SK-N-SH treated with all-trans-retinoic acid at 6 μM for 48 hours (cell line): ENCODE results near the gene NEGR1.

Experiments used
- ISL1 ChIP-seq: fragments of 250-450 bp; sonication (Bioruptor Pico); IDR thresholded peaks from 2 replicates; pipeline ENCODE4 v2.1.2; 2022; ENCODE audit warnings: mild to moderate bottlenecking, moderate library complexity
- TCF4 ChIP-seq: fragments of 250-450 bp; sonication (Bioruptor Pico); IDR thresholded peaks from 2 replicates; pipeline ENCODE4 v1.8.0; 2021; ENCODE audit warnings: mild to moderate bottlenecking, moderate library complexity, borderline replicate concordance
- TOX ChIP-seq: fragments of 250-450 bp; sonication (Bioruptor Pico); IDR thresholded peaks from 2 replicates; pipeline ENCODE4 v1.8.0; 2021; ENCODE audit warnings: mild to moderate bottlenecking, moderate library complexity, borderline replicate concordance
- ZC3H10 ChIP-seq: fragments of 250-450 bp; sonication (Bioruptor Pico); IDR thresholded peaks from 2 replicates; pipeline ENCODE4 v1.5.1; 2021; ENCODE audit warnings: mild to moderate bottlenecking, moderate library complexity
- ZFP3 ChIP-seq: fragments of 250-450 bp; sonication (Bioruptor Pico); IDR thresholded peaks from 2 replicates; pipeline ENCODE4 v1.5.0; 2020; ENCODE audit warnings: mild to moderate bottlenecking, moderate library complexity
- ZFP30 ChIP-seq: fragments of 450-650 bp; formaldehyde crosslinking; IDR thresholded peaks from 2 replicates; pipeline ENCODE4 v1.5.0; 2022; ENCODE audit warnings: mild to moderate bottlenecking, moderate library complexity
- ZNF8 ChIP-seq: fragments of 450-650 bp; formaldehyde crosslinking; IDR thresholded peaks from 2 replicates; pipeline ENCODE4 v1.5.0; 2020; ENCODE audit warnings: mild to moderate bottlenecking, moderate library complexity
- TF ChIP-seq, protein P1 (sequence below): fragments of 250-450 bp; sonication (Bioruptor Pico); IDR thresholded peaks from 2 replicates; pipeline ENCODE4 v1.5.1; 2020; ENCODE audit warnings: low read depth, mild to moderate bottlenecking, moderate library complexity
- TF ChIP-seq, protein P2 (sequence below): fragments of 250-450 bp; sonication (Bioruptor Pico); IDR thresholded peaks from 2 replicates; pipeline ENCODE4 v1.8.0; 2020; ENCODE audit warnings: mild to moderate bottlenecking, moderate library complexity, borderline replicate concordance
- TF ChIP-seq, protein P3 (sequence below): fragments of 250-450 bp; sonication (Bioruptor Pico); IDR thresholded peaks from 2 replicates; pipeline ENCODE4 v1.8.0; 2021; ENCODE audit warnings: low read depth, mild to moderate bottlenecking, moderate library complexity, borderline replicate concordance
- TF ChIP-seq, protein P4 (sequence below): fragments of 250-450 bp; sonication (Bioruptor Pico); IDR thresholded peaks from 2 replicates; pipeline ENCODE4 v1.5.0; 2020; ENCODE audit warnings: mild to moderate bottlenecking, moderate library complexity

DNA sequence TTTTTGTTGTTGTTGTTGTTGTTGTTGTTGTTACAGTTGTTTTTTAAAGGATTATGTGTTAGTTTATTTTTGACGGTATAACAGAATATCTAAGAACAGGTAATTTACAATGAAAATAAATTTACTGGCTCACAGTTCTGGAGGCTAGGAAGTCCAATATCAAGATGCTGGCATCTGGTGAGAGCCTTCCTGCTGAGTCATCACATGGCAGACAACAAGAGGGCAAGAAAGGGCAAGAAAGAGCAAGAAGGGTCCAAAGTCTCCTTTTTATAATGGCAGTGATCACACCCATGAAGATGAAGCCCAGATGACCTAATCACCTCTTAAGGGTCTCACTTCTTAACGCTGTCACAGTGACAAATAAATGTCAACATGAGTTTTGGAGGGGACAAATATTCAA lies 142.1 kb downstream of the NEGR1 start:
- TF ChIP-seq, protein P1, sequence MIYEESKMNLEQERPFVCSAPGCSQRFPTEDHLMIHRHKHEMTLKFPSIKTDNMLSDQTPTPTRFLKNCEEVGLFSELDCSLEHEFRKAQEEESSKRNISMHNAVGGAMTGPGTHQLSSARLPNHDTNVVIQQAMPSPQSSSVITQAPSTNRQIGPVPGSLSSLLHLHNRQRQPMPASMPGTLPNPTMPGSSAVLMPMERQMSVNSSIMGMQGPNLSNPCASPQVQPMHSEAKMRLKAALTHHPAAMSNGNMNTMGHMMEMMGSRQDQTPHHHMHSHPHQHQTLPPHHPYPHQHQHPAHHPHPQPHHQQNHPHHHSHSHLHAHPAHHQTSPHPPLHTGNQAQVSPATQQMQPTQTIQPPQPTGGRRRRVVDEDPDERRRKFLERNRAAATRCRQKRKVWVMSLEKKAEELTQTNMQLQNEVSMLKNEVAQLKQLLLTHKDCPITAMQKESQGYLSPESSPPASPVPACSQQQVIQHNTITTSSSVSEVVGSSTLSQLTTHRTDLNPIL = no peak
- TF ChIP-seq, protein P2, sequence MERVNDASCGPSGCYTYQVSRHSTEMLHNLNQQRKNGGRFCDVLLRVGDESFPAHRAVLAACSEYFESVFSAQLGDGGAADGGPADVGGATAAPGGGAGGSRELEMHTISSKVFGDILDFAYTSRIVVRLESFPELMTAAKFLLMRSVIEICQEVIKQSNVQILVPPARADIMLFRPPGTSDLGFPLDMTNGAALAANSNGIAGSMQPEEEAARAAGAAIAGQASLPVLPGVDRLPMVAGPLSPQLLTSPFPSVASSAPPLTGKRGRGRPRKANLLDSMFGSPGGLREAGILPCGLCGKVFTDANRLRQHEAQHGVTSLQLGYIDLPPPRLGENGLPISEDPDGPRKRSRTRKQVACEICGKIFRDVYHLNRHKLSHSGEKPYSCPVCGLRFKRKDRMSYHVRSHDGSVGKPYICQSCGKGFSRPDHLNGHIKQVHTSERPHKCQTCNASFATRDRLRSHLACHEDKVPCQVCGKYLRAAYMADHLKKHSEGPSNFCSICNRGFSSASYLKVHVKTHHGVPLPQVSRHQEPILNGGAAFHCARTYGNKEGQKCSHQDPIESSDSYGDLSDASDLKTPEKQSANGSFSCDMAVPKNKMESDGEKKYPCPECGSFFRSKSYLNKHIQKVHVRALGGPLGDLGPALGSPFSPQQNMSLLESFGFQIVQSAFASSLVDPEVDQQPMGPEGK (CRISPR knock-in tag) = no peak
- TF ChIP-seq TCF4 (no peak), ISL1 (CRISPR knock-in tag) (no peak), ZFP3 (CRISPR knock-in tag) (no peak), TOX (CRISPR knock-in tag) (no peak), ZC3H10 (CRISPR knock-in tag) (no peak), ZFP30 (CRISPR knock-in tag) (no peak), ZNF8 (CRISPR knock-in tag) (no peak)
- TF ChIP-seq, protein P3, sequence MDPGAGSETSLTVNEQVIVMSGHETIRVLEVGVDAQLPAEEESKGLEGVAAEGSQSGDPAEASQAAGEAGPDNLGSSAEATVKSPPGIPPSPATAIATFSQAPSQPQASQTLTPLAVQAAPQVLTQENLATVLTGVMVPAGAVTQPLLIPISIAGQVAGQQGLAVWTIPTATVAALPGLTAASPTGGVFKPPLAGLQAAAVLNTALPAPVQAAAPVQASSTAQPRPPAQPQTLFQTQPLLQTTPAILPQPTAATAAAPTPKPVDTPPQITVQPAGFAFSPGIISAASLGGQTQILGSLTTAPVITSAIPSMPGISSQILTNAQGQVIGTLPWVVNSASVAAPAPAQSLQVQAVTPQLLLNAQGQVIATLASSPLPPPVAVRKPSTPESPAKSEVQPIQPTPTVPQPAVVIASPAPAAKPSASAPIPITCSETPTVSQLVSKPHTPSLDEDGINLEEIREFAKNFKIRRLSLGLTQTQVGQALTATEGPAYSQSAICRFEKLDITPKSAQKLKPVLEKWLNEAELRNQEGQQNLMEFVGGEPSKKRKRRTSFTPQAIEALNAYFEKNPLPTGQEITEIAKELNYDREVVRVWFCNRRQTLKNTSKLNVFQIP (CRISPR knock-in tag) = no peak
- TF ChIP-seq, protein P4, sequence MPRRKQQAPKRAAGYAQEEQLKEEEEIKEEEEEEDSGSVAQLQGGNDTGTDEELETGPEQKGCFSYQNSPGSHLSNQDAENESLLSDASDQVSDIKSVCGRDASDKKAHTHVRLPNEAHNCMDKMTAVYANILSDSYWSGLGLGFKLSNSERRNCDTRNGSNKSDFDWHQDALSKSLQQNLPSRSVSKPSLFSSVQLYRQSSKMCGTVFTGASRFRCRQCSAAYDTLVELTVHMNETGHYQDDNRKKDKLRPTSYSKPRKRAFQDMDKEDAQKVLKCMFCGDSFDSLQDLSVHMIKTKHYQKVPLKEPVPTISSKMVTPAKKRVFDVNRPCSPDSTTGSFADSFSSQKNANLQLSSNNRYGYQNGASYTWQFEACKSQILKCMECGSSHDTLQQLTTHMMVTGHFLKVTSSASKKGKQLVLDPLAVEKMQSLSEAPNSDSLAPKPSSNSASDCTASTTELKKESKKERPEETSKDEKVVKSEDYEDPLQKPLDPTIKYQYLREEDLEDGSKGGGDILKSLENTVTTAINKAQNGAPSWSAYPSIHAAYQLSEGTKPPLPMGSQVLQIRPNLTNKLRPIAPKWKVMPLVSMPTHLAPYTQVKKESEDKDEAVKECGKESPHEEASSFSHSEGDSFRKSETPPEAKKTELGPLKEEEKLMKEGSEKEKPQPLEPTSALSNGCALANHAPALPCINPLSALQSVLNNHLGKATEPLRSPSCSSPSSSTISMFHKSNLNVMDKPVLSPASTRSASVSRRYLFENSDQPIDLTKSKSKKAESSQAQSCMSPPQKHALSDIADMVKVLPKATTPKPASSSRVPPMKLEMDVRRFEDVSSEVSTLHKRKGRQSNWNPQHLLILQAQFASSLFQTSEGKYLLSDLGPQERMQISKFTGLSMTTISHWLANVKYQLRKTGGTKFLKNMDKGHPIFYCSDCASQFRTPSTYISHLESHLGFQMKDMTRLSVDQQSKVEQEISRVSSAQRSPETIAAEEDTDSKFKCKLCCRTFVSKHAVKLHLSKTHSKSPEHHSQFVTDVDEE (CRISPR knock-in tag) = no peak
